PC-3 (cell line): ENCODE measurements around the gene CTSZ.

ENCODE experiments used
- EZH2 ChIP-seq: fragments of 300-600 bp; sonication (generic); IDR thresholded peaks from one replicate; pipeline ENCODE4 v1.6.1; 2017; ENCODE audit warnings: antibody characterized with exemption, mild to moderate bottlenecking, low read length; ENCODE audit not compliant: unreplicated experiment
- TF ChIP-seq, protein P1 (sequence below): fragments of 300-600 bp; sonication (generic); conservative IDR thresholded peaks from 2 replicates; pipeline ENCODE4 v1.5.1; 2017; ENCODE audit warnings: antibody characterized with exemption, low read depth, mild to moderate bottlenecking, low read length

DNA sequence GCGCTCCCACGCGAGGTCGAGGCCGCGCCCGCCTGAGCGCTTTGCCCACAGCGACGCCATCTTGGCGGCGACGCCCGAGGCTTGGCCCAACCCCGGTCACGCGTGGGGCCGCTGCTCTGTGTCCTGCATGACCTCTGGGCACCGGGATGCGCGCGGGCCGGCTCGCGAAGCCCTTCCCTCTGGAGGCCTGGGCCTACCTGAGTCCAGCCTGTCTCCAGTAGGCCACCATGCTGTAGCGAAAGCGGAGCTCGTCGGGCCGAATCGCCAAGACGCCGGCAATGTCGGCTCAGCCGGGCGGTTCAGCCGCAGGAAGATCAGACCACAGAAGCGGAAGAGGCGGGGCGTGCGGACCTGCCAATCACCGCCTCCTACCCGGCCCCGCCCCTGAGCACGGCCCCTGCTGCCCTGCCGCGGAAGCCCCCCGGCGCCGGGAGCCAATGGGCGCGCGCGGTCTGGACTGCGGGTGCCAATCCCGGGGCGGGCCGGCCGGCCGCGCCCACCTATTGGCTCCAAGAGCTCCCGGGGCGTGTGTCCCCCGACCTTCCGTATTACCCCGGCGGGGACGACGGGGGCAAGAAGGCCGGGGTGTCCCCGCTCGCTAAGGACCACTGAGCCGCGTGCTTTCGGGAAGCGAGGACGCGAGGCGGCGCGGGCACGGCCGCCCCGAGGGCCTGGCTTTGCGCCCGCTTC lies 25.1 kb upstream of the CTSZ start, which contains the start of gene ATP5F1E:
- TF ChIP-seq, protein P1, sequence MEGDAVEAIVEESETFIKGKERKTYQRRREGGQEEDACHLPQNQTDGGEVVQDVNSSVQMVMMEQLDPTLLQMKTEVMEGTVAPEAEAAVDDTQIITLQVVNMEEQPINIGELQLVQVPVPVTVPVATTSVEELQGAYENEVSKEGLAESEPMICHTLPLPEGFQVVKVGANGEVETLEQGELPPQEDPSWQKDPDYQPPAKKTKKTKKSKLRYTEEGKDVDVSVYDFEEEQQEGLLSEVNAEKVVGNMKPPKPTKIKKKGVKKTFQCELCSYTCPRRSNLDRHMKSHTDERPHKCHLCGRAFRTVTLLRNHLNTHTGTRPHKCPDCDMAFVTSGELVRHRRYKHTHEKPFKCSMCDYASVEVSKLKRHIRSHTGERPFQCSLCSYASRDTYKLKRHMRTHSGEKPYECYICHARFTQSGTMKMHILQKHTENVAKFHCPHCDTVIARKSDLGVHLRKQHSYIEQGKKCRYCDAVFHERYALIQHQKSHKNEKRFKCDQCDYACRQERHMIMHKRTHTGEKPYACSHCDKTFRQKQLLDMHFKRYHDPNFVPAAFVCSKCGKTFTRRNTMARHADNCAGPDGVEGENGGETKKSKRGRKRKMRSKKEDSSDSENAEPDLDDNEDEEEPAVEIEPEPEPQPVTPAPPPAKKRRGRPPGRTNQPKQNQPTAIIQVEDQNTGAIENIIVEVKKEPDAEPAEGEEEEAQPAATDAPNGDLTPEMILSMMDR: no peak
- no peak for TF ChIP-seq EZH2
